ENCODE data around the gene CTXND2.

GRCh38 chr1:150846473-150847146 is 40.3 kb upstream of the CTXND2 start:
- TF ChIP-seq CTCF (IDR thresholded peaks at IDR 0.05) = no peak
- no peak for TF ChIP-seq POLR2A (IDR thresholded peaks at IDR 0.05)

Data from esophagus squamous epithelium (tissue), 4 donors.